IMR-90 (cell line): Measurements from ENCODE around the gene PLEKHG4. TPM values are rescaled to one million over a fixed set of nuclear protein-coding genes. Genes with fewer than 3 reads are reported as not detected.

Experiments used
- ATAC-seq: fragments of 200-7000 bp; cut with Tn5 transposase; 2 replicates; pipeline ENCODE4 v1.9.1; 2020; ENCODE audit warnings: low read depth, mild to moderate bottlenecking, moderate library complexity
- BruUV-seq: library from RNA; stranded (reverse); fragments of 400-500 nt; replicated peaks from 2 replicates; lab custom pipeline; 2021; lab: Mats Ljungman, UMichigan
- CTCF ChIA-PET: fragments of 300-600 bp; formaldehyde crosslinking; extraction: SDS; loops from one replicate; lab custom pipeline; 2021; ENCODE audit warnings: antibody characterized with exemption; lab: Yijun Ruan, JAX
- POLR2A ChIA-PET: fragments of 300-600 bp; sonication (Branson Sonifier 250); formaldehyde crosslinking; loops from one replicate; lab custom pipeline; 2022; ENCODE audit warnings: antibody characterized with exemption; ENCODE audit not compliant: unreplicated experiment; lab: Charles Lee
- DNase-seq: peaks from one replicate; pipeline ENCODE4 v3.0.0; 2013
- H2AFZ ChIP-seq: replicated peaks from 2 replicates; pipeline ENCODE3; 2013; ENCODE audit warnings: low read length, mild to moderate bottlenecking; ENCODE audit not compliant: poor library complexity
- H2AK5ac ChIP-seq: 2 replicates; pipeline ENCODE4 v1.6.1; 2013; ENCODE audit warnings: low read depth, low read length, inconsistent platforms
- H2AK9ac ChIP-seq: replicated peaks from 2 replicates; pipeline ENCODE3; 2013; ENCODE audit warnings: mild to moderate bottlenecking, low read depth, low read length, moderate library complexity; ENCODE audit not compliant: poor library complexity
- H2BK120ac ChIP-seq: 2 replicates; pipeline ENCODE4 v1.6.1; 2013; ENCODE audit warnings: low read depth, low read length, inconsistent platforms
- H2BK15ac ChIP-seq: 3 replicates; pipeline ENCODE4 v1.6.1; 2013; ENCODE audit warnings: low read depth, low read length, inconsistent platforms
- H2BK20ac ChIP-seq: 2 replicates; pipeline ENCODE4 v1.6.1; 2013; ENCODE audit warnings: low read depth, mild to moderate bottlenecking, inconsistent platforms, low read length, moderate library complexity
- H2BK5ac ChIP-seq: 2 replicates; pipeline ENCODE4 v1.6.1; 2013; ENCODE audit warnings: mild to moderate bottlenecking, low read depth, low read length, inconsistent platforms; ENCODE audit not compliant: poor library complexity, severe bottlenecking
- H3K14ac ChIP-seq: replicated peaks from 2 replicates; pipeline ENCODE4 v1.6.1; 2013; ENCODE audit warnings: low read depth, low read length, inconsistent platforms
- H3K18ac ChIP-seq: 2 replicates; pipeline ENCODE4 v1.6.1; 2013; ENCODE audit warnings: low read depth, low read length, control low read depth
- H3K23ac ChIP-seq: 2 replicates; pipeline ENCODE4 v1.6.1; 2013; ENCODE audit warnings: low read depth, low read length, inconsistent platforms
- H3K27ac ChIP-seq: 2 replicates; pipeline ENCODE4 v1.5.1; 2013; ENCODE audit warnings: mild to moderate bottlenecking, control low read depth, low read length; ENCODE audit not compliant: insufficient read depth
- H3K27me3 ChIP-seq: 2 replicates; pipeline ENCODE4 v1.6.1; 2013; ENCODE audit warnings: low read length; ENCODE audit not compliant: control insufficient read depth, insufficient read depth
- H3K36me3 ChIP-seq: 2 replicates; pipeline ENCODE4 v1.6.1; 2013; ENCODE audit warnings: low read length, mixed read lengths; ENCODE audit not compliant: control insufficient read depth, insufficient read depth
- H3K4ac ChIP-seq: 2 replicates; pipeline ENCODE4 v1.6.1; 2013; ENCODE audit warnings: low read depth, low read length, inconsistent platforms
- H3K4me1 ChIP-seq: 2 replicates; pipeline ENCODE4 v1.6.1; 2013; ENCODE audit warnings: low read length, mixed read lengths; ENCODE audit not compliant: control insufficient read depth, insufficient read depth
- H3K4me2 ChIP-seq: 2 replicates; pipeline ENCODE4 v1.6.1; 2013; ENCODE audit warnings: low read depth, mild to moderate bottlenecking, control low read depth, low read length, moderate library complexity
- H3K4me3 ChIP-seq: 2 replicates; pipeline ENCODE4 v1.5.1; 2013; ENCODE audit warnings: low read depth, mild to moderate bottlenecking, control low read depth, low read length, moderate library complexity; ENCODE audit not compliant: insufficient read depth
- H3K56ac ChIP-seq: 2 replicates; pipeline ENCODE4 v1.6.1; 2013; ENCODE audit warnings: low read length, inconsistent platforms; ENCODE audit not compliant: insufficient read depth; ENCODE audit errors: extremely low read depth
- H3K79me1 ChIP-seq, 2 experiments: 2 replicates each; pipeline ENCODE4 v1.6.1; 2013; ENCODE audit warnings: low read length in 2 of 2, inconsistent platforms in 1 of 2, low read depth in 1 of 2
- H3K9ac ChIP-seq: 2 replicates; pipeline ENCODE4 v1.6.1; 2013; ENCODE audit warnings: low read depth, low read length, control low read depth
- H3K9me1 ChIP-seq: 2 replicates; pipeline ENCODE4 v1.6.1; 2013; ENCODE audit warnings: low read length, inconsistent platforms; ENCODE audit not compliant: insufficient read depth
- H3K9me3 ChIP-seq: 2 replicates; pipeline ENCODE4 v1.6.1; 2013; ENCODE audit warnings: low read length; ENCODE audit not compliant: control insufficient read depth, insufficient read depth
- H4K20me1 ChIP-seq: 2 replicates; pipeline ENCODE4 v1.6.1; 2013; ENCODE audit warnings: low read length, inconsistent platforms; ENCODE audit not compliant: insufficient read depth
- H4K5ac ChIP-seq: 2 replicates; pipeline ENCODE4 v1.6.1; 2013; ENCODE audit warnings: mild to moderate bottlenecking, low read depth, low read length, control low read depth
- H4K8ac ChIP-seq, 2 experiments: 2 replicates each; pipeline ENCODE4 v1.6.1; 2013; ENCODE audit warnings: low read depth in 2 of 2, low read length in 2 of 2, control low read depth in 1 of 2, inconsistent platforms in 1 of 2
- H4K91ac ChIP-seq: 2 replicates; pipeline ENCODE4 v1.6.1; 2013; ENCODE audit warnings: low read depth, low read length, inconsistent platforms; ENCODE audit not compliant: insufficient read depth
- BHLHE40 ChIP-seq: fragments of 150-350 bp; IDR thresholded peaks from 2 replicates; pipeline ENCODE4 v1.6.1; 2016; ENCODE audit warnings: mild to moderate bottlenecking, low read depth, low read length
- CEBPB ChIP-seq: IDR thresholded peaks from 2 replicates; pipeline ENCODE4 v1.6.1; 2012; ENCODE audit warnings: low read depth, low read length, improper control_type of control experiment
- CHD1 ChIP-seq: IDR thresholded peaks from 2 replicates; pipeline ENCODE4 v1.6.1; 2012; ENCODE audit warnings: low read depth, low read length, improper control_type of control experiment
- FOS ChIP-seq: fragments of 150-350 bp; IDR thresholded peaks from 2 replicates; pipeline ENCODE4 v1.6.1; 2016; ENCODE audit warnings: low read depth, low read length
- MAFK ChIP-seq: IDR thresholded peaks from 2 replicates; pipeline ENCODE4 v1.6.1; 2012; ENCODE audit warnings: low read depth, low read length, improper control_type of control experiment
- MAZ ChIP-seq: IDR thresholded peaks from 2 replicates; pipeline ENCODE4 v1.6.1; 2012; ENCODE audit warnings: low read depth, mild to moderate bottlenecking, low read length, improper control_type of control experiment, moderate library complexity, borderline replicate concordance
- MXI1 ChIP-seq: IDR thresholded peaks from 2 replicates; pipeline ENCODE4 v1.6.1; 2012; ENCODE audit warnings: low read depth, mild to moderate bottlenecking, low read length, moderate library complexity, borderline replicate concordance
- NFE2L2 ChIP-seq: fragments of 150-350 bp; IDR thresholded peaks from 2 replicates; pipeline ENCODE4 v1.6.1; 2016; ENCODE audit warnings: low read depth, mild to moderate bottlenecking, low read length
- POLR2A ChIP-seq: IDR thresholded peaks from 2 replicates; pipeline ENCODE4 v1.6.1; 2012; ENCODE audit warnings: mild to moderate bottlenecking, low read depth, low read length
- RAD21 ChIP-seq: IDR thresholded peaks from 2 replicates; pipeline ENCODE4 v1.6.1; 2012; ENCODE audit warnings: low read length, improper control_type of control experiment
- RCOR1 ChIP-seq: IDR thresholded peaks from 2 replicates; pipeline ENCODE4 v1.6.1; 2012; ENCODE audit warnings: mild to moderate bottlenecking, low read length, improper control_type of control experiment; ENCODE audit not compliant: insufficient replicate concordance
- RFX5 ChIP-seq: IDR thresholded peaks from 2 replicates; pipeline ENCODE4 v1.8.0; 2012; ENCODE audit warnings: low read depth, mild to moderate bottlenecking, low read length, moderate library complexity
- SMC3 ChIP-seq: fragments of 150-350 bp; IDR thresholded peaks from 2 replicates; pipeline ENCODE4 v1.6.1; 2016; ENCODE audit warnings: low read depth, mild to moderate bottlenecking, antibody characterized with exemption, low read length, moderate library complexity
- WGBS, 2 experiments: methylation state at CpG; one replicate each; pipeline versions ENCODE4 v1.1.5 to v1.1.7; 2013; ENCODE audit warnings: missing lambda C conversion rate in 2 of 2; ENCODE audit not compliant: insufficient read length in 1 of 2; ENCODE audit errors: extremely low coverage in 2 of 2; 5-methylcytosine and 5-hydroxymethylcytosine counted together
- dilution Hi-C: fragments of 300-500 bp; cut with HindIII; formaldehyde crosslinking; loops from one replicate; pipeline ENCODE4 v1.14.3; 2018; ENCODE audit warnings: low sequenced_read_pairs; ENCODE audit not compliant: unreplicated experiment
- in situ Hi-C: fragments of 300-500 bp; cut with MboI; formaldehyde crosslinking; loops from 3 replicates; pipeline ENCODE4 v1.14.3; 2019; ENCODE audit warnings: low sequenced_read_pairs, inconsistent platforms, mixed read lengths
- intact Hi-C: fragments of 100-400 bp; cut with micrococcal nuclease; formaldehyde crosslinking; loops from 2 replicates; pipeline ENCODE4 v1.10.0; 2022
- polyA plus RNA-seq, 3 experiments: library from polyadenylated mRNA; depleted of rRNA; stranded (reverse); fragments of >200 nt; gene quantifications; 2 replicates each; pipeline ENCODE4 v1.2.3, GENCODE V29; 2012; ENCODE audit warnings: low replicate concordance in 1 of 3
- total RNA-seq: library from RNA; depleted of rRNA; stranded (reverse); fragments of >200 nt; gene quantifications from 2 replicates; pipeline ENCODE4 v1.2.3, GENCODE V29; 2012
- TF ChIP-seq, protein P1 (sequence below): fragments of 150-350 bp; IDR thresholded peaks from 2 replicates; pipeline ENCODE4 v1.6.1; 2016; ENCODE audit warnings: low read depth, mild to moderate bottlenecking, low read length, moderate library complexity, borderline replicate concordance
- TF ChIP-seq, protein P2 (sequence below): conservative IDR thresholded peaks from 2 replicates; pipeline ENCODE4 v1.5.1; 2012; ENCODE audit warnings: mild to moderate bottlenecking, low read depth, low read length, improper control_type of control experiment
- TF ChIP-seq, protein P3 (sequence below): fragments of 150-350 bp; IDR thresholded peaks from 2 replicates; pipeline ENCODE4 v1.6.1; 2017; ENCODE audit warnings: mild to moderate bottlenecking, antibody characterized with exemption, low read length, low read depth

PLEKHG4 gene
- total and polyA plus RNA-seq, 2 of the 4 experiments (the other 2 are of a cell fraction), result 14.0 to 50.7 TPM

DNA sequence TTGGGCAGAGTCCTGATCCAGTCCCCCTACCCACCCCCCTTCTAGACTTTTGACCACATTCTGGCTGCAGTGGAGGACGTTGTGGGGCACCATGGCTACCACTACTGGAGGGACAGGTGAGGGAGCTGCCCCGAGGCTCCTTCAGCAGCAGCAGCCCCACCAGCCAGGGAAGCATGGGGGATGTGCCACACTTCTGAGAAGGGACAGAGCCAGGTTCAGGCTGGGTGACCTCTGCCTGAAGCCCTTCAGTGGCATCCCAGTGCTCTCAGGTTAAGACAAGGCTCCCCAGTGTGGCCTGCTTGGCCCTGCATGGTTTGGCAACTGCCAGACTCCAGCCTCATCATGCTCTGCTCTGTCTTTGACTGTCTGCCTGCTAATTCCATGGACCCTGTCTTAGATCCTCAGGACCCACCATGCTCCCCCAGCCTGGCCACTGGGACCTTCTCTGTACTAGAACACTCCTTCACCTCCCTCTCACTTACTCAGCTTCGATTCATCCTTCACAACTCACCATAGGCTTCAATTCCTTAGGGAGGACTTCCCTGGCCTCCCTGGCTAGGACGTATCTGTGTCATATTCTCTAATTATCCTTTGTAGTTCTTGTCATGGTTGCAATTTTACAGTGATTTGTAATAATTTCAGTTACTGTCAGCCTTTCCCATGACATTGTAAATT is 21.7 kb upstream of the PLEKHG4 start:
- intact Hi-C loops, result no loop called here
- in situ Hi-C loops, result loop anchor here (10.0 kb wide), 1 partner anchor 197 kb away; no protein-coding TSS in a partner anchor
- 88% methylated on average over 2 of the region's 4 CpGs; no CpG with 5 or more reads in 1 of the 2 experiments for WGBS, 2 experiments
- no peak overlapping the region for H4K8ac ChIP-seq
- ATAC-seq (no peak), DNase-seq (no peak)
- H2AK9ac ChIP-seq, result no peak overlapping the region
- no peak overlapping the region for H3K27ac ChIP-seq
- H4K5ac ChIP-seq, result no peak overlapping the region
- TF ChIP-seq CHD1 (no peak), SMC3 (no peak), POLR2A (no peak), CEBPB (no peak), MAZ (no peak), MAFK (no peak), RAD21 (no peak), RCOR1 (no peak), MXI1 (no peak), FOS (no peak), NFE2L2 (no peak), BHLHE40 (no peak), RFX5 (no peak)
- TF ChIP-seq, protein P1, sequence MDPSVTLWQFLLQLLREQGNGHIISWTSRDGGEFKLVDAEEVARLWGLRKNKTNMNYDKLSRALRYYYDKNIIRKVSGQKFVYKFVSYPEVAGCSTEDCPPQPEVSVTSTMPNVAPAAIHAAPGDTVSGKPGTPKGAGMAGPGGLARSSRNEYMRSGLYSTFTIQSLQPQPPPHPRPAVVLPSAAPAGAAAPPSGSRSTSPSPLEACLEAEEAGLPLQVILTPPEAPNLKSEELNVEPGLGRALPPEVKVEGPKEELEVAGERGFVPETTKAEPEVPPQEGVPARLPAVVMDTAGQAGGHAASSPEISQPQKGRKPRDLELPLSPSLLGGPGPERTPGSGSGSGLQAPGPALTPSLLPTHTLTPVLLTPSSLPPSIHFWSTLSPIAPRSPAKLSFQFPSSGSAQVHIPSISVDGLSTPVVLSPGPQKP, result no peak
- TF ChIP-seq, protein P2, sequence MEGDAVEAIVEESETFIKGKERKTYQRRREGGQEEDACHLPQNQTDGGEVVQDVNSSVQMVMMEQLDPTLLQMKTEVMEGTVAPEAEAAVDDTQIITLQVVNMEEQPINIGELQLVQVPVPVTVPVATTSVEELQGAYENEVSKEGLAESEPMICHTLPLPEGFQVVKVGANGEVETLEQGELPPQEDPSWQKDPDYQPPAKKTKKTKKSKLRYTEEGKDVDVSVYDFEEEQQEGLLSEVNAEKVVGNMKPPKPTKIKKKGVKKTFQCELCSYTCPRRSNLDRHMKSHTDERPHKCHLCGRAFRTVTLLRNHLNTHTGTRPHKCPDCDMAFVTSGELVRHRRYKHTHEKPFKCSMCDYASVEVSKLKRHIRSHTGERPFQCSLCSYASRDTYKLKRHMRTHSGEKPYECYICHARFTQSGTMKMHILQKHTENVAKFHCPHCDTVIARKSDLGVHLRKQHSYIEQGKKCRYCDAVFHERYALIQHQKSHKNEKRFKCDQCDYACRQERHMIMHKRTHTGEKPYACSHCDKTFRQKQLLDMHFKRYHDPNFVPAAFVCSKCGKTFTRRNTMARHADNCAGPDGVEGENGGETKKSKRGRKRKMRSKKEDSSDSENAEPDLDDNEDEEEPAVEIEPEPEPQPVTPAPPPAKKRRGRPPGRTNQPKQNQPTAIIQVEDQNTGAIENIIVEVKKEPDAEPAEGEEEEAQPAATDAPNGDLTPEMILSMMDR, result no peak
- TF ChIP-seq, protein P3, sequence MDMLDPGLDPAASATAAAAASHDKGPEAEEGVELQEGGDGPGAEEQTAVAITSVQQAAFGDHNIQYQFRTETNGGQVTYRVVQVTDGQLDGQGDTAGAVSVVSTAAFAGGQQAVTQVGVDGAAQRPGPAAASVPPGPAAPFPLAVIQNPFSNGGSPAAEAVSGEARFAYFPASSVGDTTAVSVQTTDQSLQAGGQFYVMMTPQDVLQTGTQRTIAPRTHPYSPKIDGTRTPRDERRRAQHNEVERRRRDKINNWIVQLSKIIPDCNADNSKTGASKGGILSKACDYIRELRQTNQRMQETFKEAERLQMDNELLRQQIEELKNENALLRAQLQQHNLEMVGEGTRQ, result no peak
- peaks cover 18% of the 10 kb centered on the region for H3K36me3 ChIP-seq
- no peak overlapping the region for H3K4me3 ChIP-seq
- no peak overlapping the region for H3K23ac ChIP-seq
- no peak overlapping the region for H3K56ac ChIP-seq
- dilution Hi-C loops, result no loop called here
- no peak overlapping the region for H2BK5ac ChIP-seq
- no peak overlapping the region for H2AK5ac ChIP-seq
- no peak overlapping the region for H3K9ac ChIP-seq
- no peak overlapping the region for H2AFZ ChIP-seq
- H3K9me1 ChIP-seq, result no peaks in the 10 kb centered on the region
- no peaks in the 10 kb centered on the region for H3K79me1 ChIP-seq
- peaks cover 2% of the 10 kb centered on the region; the same call in 1 of the 2 replicates for H3K4me1 ChIP-seq
- H4K20me1 ChIP-seq, result no peaks in the 10 kb centered on the region
- no TSS peak for BruUV-seq
- H2BK120ac ChIP-seq, result no peak overlapping the region
- no peak overlapping the region for H3K4me2 ChIP-seq
- H3K27me3 ChIP-seq, result no peaks in the 10 kb centered on the region
- no peak overlapping the region for H3K18ac ChIP-seq
- no peak overlapping the region for H2BK15ac ChIP-seq
- no peaks in the 10 kb centered on the region for H3K9me3 ChIP-seq
- POLR2A ChIA-PET, result no interaction called here
- no peak overlapping the region for H2BK20ac ChIP-seq
- no peak overlapping the region for H3K4ac ChIP-seq
- no peak overlapping the region for H3K14ac ChIP-seq
- CTCF ChIA-PET, result no interaction called here
- no peak overlapping the region for H4K91ac ChIP-seq
